HepG2 (cell line): Measurements from ENCODE around the gene MT1A. TPM values are rescaled to one million over a fixed set of nuclear protein-coding genes. Genes with fewer than 3 reads are reported as not detected.
A peak's percentile ranks its signal among the peaks of the same experiment; 100 is the strongest.

Source experiments
- ARID2 ChIP-seq: sonication (generic); formaldehyde crosslinking; IDR thresholded peaks from 2 replicates; pipeline ENCODE4 v1.8.1; 2022; ENCODE audit warnings: mild to moderate bottlenecking, missing genetic modification reagents, borderline replicate concordance
- HOXA5 ChIP-seq: sonication (generic); formaldehyde crosslinking; IDR thresholded peaks from 2 replicates; pipeline ENCODE4 v1.4.0; 2020; ENCODE audit warnings: missing genetic modification reagents
- MAZ ChIP-seq, 2 experiments: sonication (generic) in 1 of 2; formaldehyde crosslinking in 1 of 2; IDR thresholded peaks; 2 replicates each; pipeline versions ENCODE4 v1.5.0 to v1.6.1; 2012 to 2020; ENCODE audit warnings: low read depth in 2 of 2, mild to moderate bottlenecking in 2 of 2, borderline replicate concordance in 1 of 2, improper control_type of control experiment in 1 of 2, low read length in 1 of 2, missing genetic modification reagents in 1 of 2, moderate library complexity in 1 of 2
- MYC ChIP-seq: sonication (generic); formaldehyde crosslinking; IDR thresholded peaks from 2 replicates; pipeline ENCODE4 v1.9.0; 2021; ENCODE audit warnings: missing genetic modification reagents, borderline replicate concordance
- NCOA1 ChIP-seq: sonication (generic); formaldehyde crosslinking; IDR thresholded peaks from 2 replicates; pipeline ENCODE4 v1.9.0; 2021; ENCODE audit warnings: missing genetic modification reagents
- NCOR1 ChIP-seq: fragments of 200-600 bp; sonication (generic); IDR thresholded peaks from 2 replicates; pipeline ENCODE4 v1.7.0; 2017; ENCODE audit warnings: antibody characterized with exemption, low read length, borderline replicate concordance
- NFE2L2 ChIP-seq: fragments of 150-350 bp; IDR thresholded peaks from 2 replicates; pipeline ENCODE4 v1.6.1; 2014; ENCODE audit warnings: low read length
- TCF12 ChIP-seq, 2 experiments: fragments of 450-650 bp in 1 of 2; sonication (generic) in 1 of 2; formaldehyde crosslinking in 1 of 2; IDR thresholded peaks; 2 replicates each; pipeline versions ENCODE4 v1.6.1 to v1.8.0; 2017 to 2022; ENCODE audit warnings: antibody characterized with exemption in 1 of 2, mild to moderate bottlenecking in 1 of 2, missing genetic modification reagents in 1 of 2, moderate library complexity in 1 of 2
- WIZ ChIP-seq: sonication (generic); formaldehyde crosslinking; IDR thresholded peaks from 2 replicates; pipeline ENCODE4 v1.5.1; 2020; ENCODE audit warnings: mild to moderate bottlenecking, missing genetic modification reagents
- ZFP90 ChIP-seq: sonication (generic); formaldehyde crosslinking; IDR thresholded peaks from 2 replicates; pipeline ENCODE4 v1.8.0; 2022; ENCODE audit warnings: missing genetic modification reagents, mild to moderate bottlenecking, inconsistent platforms, borderline replicate concordance
- ZNF558 ChIP-seq: sonication (generic); formaldehyde crosslinking; IDR thresholded peaks from 2 replicates; pipeline ENCODE4 v1.9.0; 2022; ENCODE audit warnings: mild to moderate bottlenecking, missing genetic modification reagents, borderline replicate concordance
- ZNF564 ChIP-seq: sonication (generic); formaldehyde crosslinking; IDR thresholded peaks from 2 replicates; pipeline ENCODE4 v1.8.1; 2023; ENCODE audit warnings: mild to moderate bottlenecking, missing genetic modification reagents
- ZNF761 ChIP-seq: sonication (generic); formaldehyde crosslinking; conservative IDR thresholded peaks from 2 replicates; pipeline ENCODE4 v1.4.0; 2020; ENCODE audit warnings: mild to moderate bottlenecking, missing genetic modification reagents
- ZNF83 ChIP-seq: sonication (generic); formaldehyde crosslinking; IDR thresholded peaks from 2 replicates; pipeline ENCODE4 v1.4.0; 2020; ENCODE audit warnings: missing genetic modification reagents, mild to moderate bottlenecking, borderline replicate concordance
- polyA plus RNA-seq, 8 experiments: library from polyadenylated mRNA; depleted of rRNA in 3 of 8; stranded (reverse) in 7 of 8; unstranded in 1 of 8; fragments of >200 nt; fragmentation: Illumina TruSeq in 4 of 8; extraction: Trizol in 4 of 8; gene quantifications; 2 replicates each; pipeline versions ENCODE4 v1.2.1 to v1.2.3, GENCODE V29; 2011 to 2016; ENCODE audit warnings: low read depth in 4 of 8, missing spikeins in 1 of 8, mixed read lengths in 1 of 8; ENCODE audit not compliant: insufficient read depth in 1 of 8
- total RNA-seq, 5 experiments: library from RNA; depleted of rRNA; stranded (reverse); fragments of >200 nt; fragmentation: Illumina TruSeq; extraction: Trizol; gene quantifications; 2 replicates each; pipeline ENCODE4 v1.2.3, GENCODE V29; 2016; ENCODE audit warnings: low read depth in 1 of 5
- TF ChIP-seq, protein P1 (sequence below): IDR thresholded peaks from 2 replicates; pipeline ENCODE4 v1.6.1; 2018; ENCODE audit warnings: missing genetic modification reagents, mild to moderate bottlenecking, missing compliant biosample characterization
- TF ChIP-seq, protein P2 (sequence below): sonication (generic); formaldehyde crosslinking; IDR thresholded peaks from 2 replicates; pipeline ENCODE4 v1.5.0; 2020; ENCODE audit warnings: mild to moderate bottlenecking, missing genetic modification reagents, moderate library complexity
- TF ChIP-seq, protein P3 (sequence below): sonication (generic); formaldehyde crosslinking; IDR thresholded peaks from 2 replicates; pipeline ENCODE4 v1.5.0; 2020; ENCODE audit warnings: missing genetic modification reagents, mild to moderate bottlenecking, borderline replicate concordance
- TF ChIP-seq, protein P4 (sequence below): IDR thresholded peaks from 2 replicates; pipeline ENCODE4 v1.6.1; 2012; ENCODE audit warnings: low read depth, low read length, improper control_type of control experiment

MT1A gene
- total and polyA plus RNA-seq, 2 of the 13 experiments (the other 11 are each of a cell fraction or from before 2014, with no cell fraction given), result 8.3 to 10.4 TPM

DNA sequence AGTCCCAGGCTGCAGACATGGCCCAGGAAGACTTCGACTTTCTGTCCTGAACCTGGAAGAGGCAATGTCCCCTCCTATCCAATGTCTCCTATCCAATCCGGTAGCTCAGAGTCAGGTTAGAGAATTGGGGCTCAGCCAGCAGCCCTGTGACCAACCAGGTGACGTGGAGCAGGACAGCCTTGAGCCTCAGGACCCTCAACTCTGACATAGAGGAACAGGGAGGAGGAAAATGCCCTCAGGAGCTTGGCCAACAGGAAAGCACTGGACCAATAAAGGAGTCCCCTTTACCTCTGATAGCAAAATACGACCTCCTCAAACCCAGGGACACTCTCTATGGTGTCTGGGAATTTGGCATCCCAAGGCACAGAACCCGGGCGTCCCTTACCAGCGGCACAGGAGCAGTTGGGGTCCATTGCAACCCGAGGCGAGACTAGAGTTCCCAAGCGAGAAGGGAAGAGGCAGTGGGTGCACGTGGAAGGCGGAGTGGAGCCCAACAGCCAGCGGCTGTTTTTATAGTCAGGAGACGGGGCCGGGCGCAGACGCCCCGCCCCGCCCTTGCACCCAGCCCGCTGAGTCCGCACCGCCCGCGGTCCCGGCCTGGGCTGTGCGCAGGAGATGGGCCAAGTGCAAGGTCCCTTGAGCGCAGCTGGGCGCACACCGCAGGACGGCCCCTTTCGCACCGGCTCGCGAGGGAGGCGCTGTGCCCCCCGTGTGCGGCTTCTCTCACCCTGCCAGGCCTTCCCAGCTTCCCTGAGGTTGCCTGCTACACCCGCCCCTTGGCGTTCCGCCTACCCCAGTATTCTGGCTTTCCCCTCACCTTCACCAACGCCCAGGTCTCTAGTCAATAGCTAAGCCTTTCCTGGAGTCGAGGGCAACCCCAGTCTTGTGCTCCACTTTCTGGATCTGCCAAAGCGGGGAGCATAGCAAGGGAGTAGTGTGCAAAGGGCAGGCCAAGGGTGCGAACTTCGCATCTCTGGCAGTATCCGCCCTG lies 29.4 kb downstream of the MT1A start, which contains the start of gene MT1G (continued):
- TF ChIP-seq ARID2 (CRISPR knock-in tag), result no peak
- TF ChIP-seq, protein P1, sequence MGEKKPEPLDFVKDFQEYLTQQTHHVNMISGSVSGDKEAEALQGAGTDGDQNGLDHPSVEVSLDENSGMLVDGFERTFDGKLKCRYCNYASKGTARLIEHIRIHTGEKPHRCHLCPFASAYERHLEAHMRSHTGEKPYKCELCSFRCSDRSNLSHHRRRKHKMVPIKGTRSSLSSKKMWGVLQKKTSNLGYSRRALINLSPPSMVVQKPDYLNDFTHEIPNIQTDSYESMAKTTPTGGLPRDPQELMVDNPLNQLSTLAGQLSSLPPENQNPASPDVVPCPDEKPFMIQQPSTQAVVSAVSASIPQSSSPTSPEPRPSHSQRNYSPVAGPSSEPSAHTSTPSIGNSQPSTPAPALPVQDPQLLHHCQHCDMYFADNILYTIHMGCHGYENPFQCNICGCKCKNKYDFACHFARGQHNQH, result no peak
- TF ChIP-seq TCF12 (IDR thresholded peaks at IDR 0.05), result no peak
- no peak for TF ChIP-seq TCF12 (CRISPR knock-in tag; IDR thresholded peaks at IDR 0.05)
- TF ChIP-seq WIZ (CRISPR knock-in tag), result peak; percentile 83; the same call in 1 of the 2 replicates
- peak; percentile 80; the same call in 1 of the 2 replicates for TF ChIP-seq MYC (CRISPR knock-in tag)
- TF ChIP-seq ZNF558 (CRISPR knock-in tag), result no peak
- TF ChIP-seq, protein P2, sequence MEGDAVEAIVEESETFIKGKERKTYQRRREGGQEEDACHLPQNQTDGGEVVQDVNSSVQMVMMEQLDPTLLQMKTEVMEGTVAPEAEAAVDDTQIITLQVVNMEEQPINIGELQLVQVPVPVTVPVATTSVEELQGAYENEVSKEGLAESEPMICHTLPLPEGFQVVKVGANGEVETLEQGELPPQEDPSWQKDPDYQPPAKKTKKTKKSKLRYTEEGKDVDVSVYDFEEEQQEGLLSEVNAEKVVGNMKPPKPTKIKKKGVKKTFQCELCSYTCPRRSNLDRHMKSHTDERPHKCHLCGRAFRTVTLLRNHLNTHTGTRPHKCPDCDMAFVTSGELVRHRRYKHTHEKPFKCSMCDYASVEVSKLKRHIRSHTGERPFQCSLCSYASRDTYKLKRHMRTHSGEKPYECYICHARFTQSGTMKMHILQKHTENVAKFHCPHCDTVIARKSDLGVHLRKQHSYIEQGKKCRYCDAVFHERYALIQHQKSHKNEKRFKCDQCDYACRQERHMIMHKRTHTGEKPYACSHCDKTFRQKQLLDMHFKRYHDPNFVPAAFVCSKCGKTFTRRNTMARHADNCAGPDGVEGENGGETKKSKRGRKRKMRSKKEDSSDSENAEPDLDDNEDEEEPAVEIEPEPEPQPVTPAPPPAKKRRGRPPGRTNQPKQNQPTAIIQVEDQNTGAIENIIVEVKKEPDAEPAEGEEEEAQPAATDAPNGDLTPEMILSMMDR (CRISPR knock-in tag), result peak; percentile 65
- 0 out of 2 replicates have a peak, but pooled peaks have one; percentile 35 for TF ChIP-seq ZNF761 (CRISPR knock-in tag)
- TF ChIP-seq ZNF564 (CRISPR knock-in tag), result no peak
- no peak for TF ChIP-seq NCOA1 (CRISPR knock-in tag)
- TF ChIP-seq, protein P3, sequence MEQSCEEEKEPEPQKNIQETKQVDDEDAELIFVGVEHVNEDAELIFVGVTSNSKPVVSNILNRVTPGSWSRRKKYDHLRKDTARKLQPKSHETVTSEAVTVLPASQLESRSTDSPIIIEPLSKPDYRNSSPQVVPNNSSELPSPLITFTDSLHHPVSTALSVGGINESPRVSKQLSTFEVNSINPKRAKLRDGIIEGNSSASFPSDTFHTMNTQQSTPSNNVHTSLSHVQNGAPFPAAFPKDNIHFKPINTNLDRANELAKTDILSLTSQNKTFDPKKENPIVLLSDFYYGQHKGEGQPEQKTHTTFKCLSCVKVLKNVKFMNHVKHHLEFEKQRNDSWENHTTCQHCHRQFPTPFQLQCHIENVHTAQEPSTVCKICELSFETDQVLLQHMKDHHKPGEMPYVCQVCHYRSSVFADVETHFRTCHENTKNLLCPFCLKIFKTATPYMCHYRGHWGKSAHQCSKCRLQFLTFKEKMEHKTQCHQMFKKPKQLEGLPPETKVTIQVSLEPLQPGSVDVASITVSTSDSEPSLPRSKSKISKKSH (CRISPR knock-in tag), result no peak
- TF ChIP-seq, protein P4, sequence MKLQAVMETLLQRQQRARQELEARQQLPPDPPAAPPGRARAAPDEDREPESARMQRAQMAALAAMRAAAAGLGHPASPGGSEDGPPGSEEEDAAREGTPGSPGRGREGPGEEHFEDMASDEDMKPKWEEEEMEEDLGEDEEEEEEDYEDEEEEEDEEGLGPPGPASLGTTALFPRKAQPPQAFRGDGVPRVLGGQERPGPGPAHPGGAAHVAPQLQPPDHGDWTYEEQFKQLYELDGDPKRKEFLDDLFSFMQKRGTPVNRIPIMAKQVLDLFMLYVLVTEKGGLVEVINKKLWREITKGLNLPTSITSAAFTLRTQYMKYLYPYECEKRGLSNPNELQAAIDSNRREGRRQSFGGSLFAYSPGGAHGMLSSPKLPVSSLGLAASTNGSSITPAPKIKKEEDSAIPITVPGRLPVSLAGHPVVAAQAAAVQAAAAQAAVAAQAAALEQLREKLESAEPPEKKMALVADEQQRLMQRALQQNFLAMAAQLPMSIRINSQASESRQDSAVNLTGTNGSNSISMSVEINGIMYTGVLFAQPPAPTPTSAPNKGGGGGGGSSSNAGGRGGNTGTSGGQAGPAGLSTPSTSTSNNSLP, result no peak
- no peak for TF ChIP-seq NCOR1
- peak; percentile 63; the same call in 1 of the 2 replicates for TF ChIP-seq ZFP90
- TF ChIP-seq NFE2L2, result no peak
- TF ChIP-seq MAZ (IDR thresholded peaks at IDR 0.05; ENCODE audit: borderline replicate concordance, low read depth, low read length), result no peak
- TF ChIP-seq MAZ (CRISPR knock-in tag; IDR thresholded peaks at IDR 0.05; ENCODE audit: low read depth), result no peak; the same call in 1 of the 2 replicates
- 0 out of 2 replicates have a peak, but pooled peaks have one; percentile 23 for TF ChIP-seq HOXA5 (CRISPR knock-in tag)
- TF ChIP-seq ZNF83, result no peak
